Measurements from ENCODE around the gene KBTBD3. TPM values are rescaled to one million over a fixed set of nuclear protein-coding genes. Genes with fewer than 3 reads are reported as not detected.

KBTBD3 gene
- total RNA-seq, 1 experiment from 2014 or later, result 8.8 TPM

- no peak overlapping the region for H3K27ac ChIP-seq
- H3K4me3 ChIP-seq, result no peak overlapping the region
- H3K9me2 ChIP-seq (ENCODE audit: insufficient read depth), result no peaks in the 10 kb centered on the region
- peaks cover 4% of the 10 kb centered on the region; the same call in 1 of the 2 replicates for H3K9me3 ChIP-seq (ENCODE audit: insufficient read depth, low read depth)
- H3K4me1 ChIP-seq (replicated peaks; ENCODE audit: insufficient read depth), result peaks cover 14% of the 10 kb centered on the region
- CTCF ChIA-PET, result no interaction called here
- no peak overlapping the region for H2AFZ ChIP-seq
- H3F3A ChIP-seq (ENCODE audit: insufficient read depth, low read depth), result peaks cover 10% of the 10 kb centered on the region; the same call in 1 of the 2 replicates
- no peaks in the 10 kb centered on the region for H3K79me2 ChIP-seq (ENCODE audit: low read depth)
- intact Hi-C loops (cut with micrococcal nuclease; ENCODE audit: unreplicated experiment), result no loop called here
- no peaks in the 10 kb centered on the region for H4K20me1 ChIP-seq (ENCODE audit: insufficient read depth)
- DNase-seq, result no peak
- H3K4me2 ChIP-seq, result no peak overlapping the region
- H3K36me3 ChIP-seq (ENCODE audit: low read depth), result no peaks in the 10 kb centered on the region
- POLR2A ChIA-PET (ENCODE audit: unreplicated experiment), result no interaction called here
- BruUV-seq (replicated peaks), result no TSS peak
- no peaks in the 10 kb centered on the region for H3K27me3 ChIP-seq (ENCODE audit: insufficient read depth, low read depth)
- TF ChIP-seq CTCF (conservative IDR thresholded peaks at IDR 0.05) (no peak), EZH2 (IDR thresholded peaks at IDR 0.05; ENCODE audit: low read depth) (no peak)
These were observed 44.3 kb downstream of the KBTBD3 start for GRCh38 chr11:106032861-106033260.

- Histone ChIP-seq H3K4me1 (replicated peaks; ENCODE audit: insufficient read depth) (peaks cover 14% of the 10 kb centered on the region), H3K36me3 (ENCODE audit: low read depth) (no peaks in the 10 kb centered on the region), H3F3A (ENCODE audit: insufficient read depth, low read depth) (peaks cover 10% of the 10 kb centered on the region; the same call in 1 of the 2 replicates), H3K27ac (peak overlapping the region; percentile 55), H4K20me1 (ENCODE audit: insufficient read depth) (no peaks in the 10 kb centered on the region), H3K9me2 (ENCODE audit: insufficient read depth) (no peaks in the 10 kb centered on the region), H3K9me3 (ENCODE audit: insufficient read depth, low read depth) (peaks cover 4% of the 10 kb centered on the region; the same call in 1 of the 2 replicates), H3K79me2 (ENCODE audit: low read depth) (no peaks in the 10 kb centered on the region), H3K4me3 (no peak overlapping the region), H3K27me3 (ENCODE audit: insufficient read depth, low read depth) (no peaks in the 10 kb centered on the region), H3K4me2 (peak overlapping the region; percentile 25; the same call in 1 of the 2 replicates), H2AFZ (peak overlapping the region; percentile 34; the same call in 1 of the 2 replicates)
- intact Hi-C loops (cut with micrococcal nuclease; ENCODE audit: unreplicated experiment), result no loop called here
- POLR2A ChIA-PET (ENCODE audit: unreplicated experiment), result no interaction called here
- TF ChIP-seq CTCF (conservative IDR thresholded peaks at IDR 0.05), result no peak
- no peak for TF ChIP-seq EZH2 (IDR thresholded peaks at IDR 0.05; ENCODE audit: low read depth)
- no TSS peak for BruUV-seq (replicated peaks)
- CTCF ChIA-PET, result no interaction called here
- no peak for DNase-seq
These were observed 45.2 kb downstream of the KBTBD3 start for GRCh38 chr11:106031936-106032335.

- peak in 1 of 2 experiments; percentile 72 for DNase-seq
- Histone ChIP-seq H3K4me2 (peak overlapping the region; percentile 25), H2AFZ (peak overlapping the region; percentile 56; the same call in 1 of the 2 replicates)
These were observed 45.8 kb downstream of the KBTBD3 start for GRCh38 chr11:106031202-106031810.

More at GRCh38 chr11:106031202-106031810, 45.8 kb downstream of the KBTBD3 start:
- no peak overlapping the region for H3K4me3 ChIP-seq
- TF ChIP-seq CTCF (conservative IDR thresholded peaks at IDR 0.05) (no peak), EZH2 (IDR thresholded peaks at IDR 0.05; ENCODE audit: low read depth) (no peak)
- no TSS peak for BruUV-seq (replicated peaks)
- no peaks in the 10 kb centered on the region for H4K20me1 ChIP-seq (ENCODE audit: insufficient read depth)
- peaks cover 14% of the 10 kb centered on the region for H3K4me1 ChIP-seq (replicated peaks; ENCODE audit: insufficient read depth)
- peak overlapping the region; percentile 55 for H3K27ac ChIP-seq
- no peaks in the 10 kb centered on the region for H3K27me3 ChIP-seq (ENCODE audit: insufficient read depth, low read depth)
- H3K79me2 ChIP-seq (ENCODE audit: low read depth), result no peaks in the 10 kb centered on the region
- intact Hi-C loops (cut with micrococcal nuclease; ENCODE audit: unreplicated experiment), result no loop called here
- POLR2A ChIA-PET (ENCODE audit: unreplicated experiment), result no interaction called here
- peaks cover 4% of the 10 kb centered on the region; the same call in 1 of the 2 replicates for H3K9me3 ChIP-seq (ENCODE audit: insufficient read depth, low read depth)
- H3F3A ChIP-seq (ENCODE audit: insufficient read depth, low read depth), result peaks cover 10% of the 10 kb centered on the region; the same call in 1 of the 2 replicates
- H3K36me3 ChIP-seq (ENCODE audit: low read depth), result no peaks in the 10 kb centered on the region
- no peaks in the 10 kb centered on the region for H3K9me2 ChIP-seq (ENCODE audit: insufficient read depth)
- CTCF ChIA-PET, result no interaction called here

Measured in PC-9 (cell line).